GM21786 (cell line): Measurements from ENCODE around the gene TTC28.

Source experiments
- ATAC-seq: cut with Tn5 transposase; IDR thresholded peaks from one replicate; pipeline ENCODE4 v1.9.1; 2021; ENCODE audit not compliant: unreplicated experiment

TTC28 gene

DNA sequence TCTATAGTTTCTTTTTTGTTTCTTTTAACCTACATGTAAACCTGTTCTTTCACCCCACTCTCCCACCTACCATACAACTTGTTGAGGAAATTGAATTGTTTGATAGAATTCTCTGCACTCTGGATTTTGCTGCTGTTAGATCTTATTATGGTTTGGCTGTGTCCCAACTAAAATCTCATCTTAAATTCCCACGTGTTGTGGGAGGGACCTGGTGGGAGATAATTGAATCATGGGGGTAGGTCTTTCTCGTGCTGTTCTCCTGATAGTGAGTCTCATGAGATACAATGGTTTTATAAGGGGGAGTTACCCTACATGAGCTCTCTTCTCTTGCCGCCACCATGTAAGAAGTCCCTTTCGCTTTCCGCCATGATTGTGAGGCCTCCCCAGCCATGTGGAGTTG lies 745.6 kb downstream of the TTC28 start:
- ATAC-seq: no peak

DNA sequence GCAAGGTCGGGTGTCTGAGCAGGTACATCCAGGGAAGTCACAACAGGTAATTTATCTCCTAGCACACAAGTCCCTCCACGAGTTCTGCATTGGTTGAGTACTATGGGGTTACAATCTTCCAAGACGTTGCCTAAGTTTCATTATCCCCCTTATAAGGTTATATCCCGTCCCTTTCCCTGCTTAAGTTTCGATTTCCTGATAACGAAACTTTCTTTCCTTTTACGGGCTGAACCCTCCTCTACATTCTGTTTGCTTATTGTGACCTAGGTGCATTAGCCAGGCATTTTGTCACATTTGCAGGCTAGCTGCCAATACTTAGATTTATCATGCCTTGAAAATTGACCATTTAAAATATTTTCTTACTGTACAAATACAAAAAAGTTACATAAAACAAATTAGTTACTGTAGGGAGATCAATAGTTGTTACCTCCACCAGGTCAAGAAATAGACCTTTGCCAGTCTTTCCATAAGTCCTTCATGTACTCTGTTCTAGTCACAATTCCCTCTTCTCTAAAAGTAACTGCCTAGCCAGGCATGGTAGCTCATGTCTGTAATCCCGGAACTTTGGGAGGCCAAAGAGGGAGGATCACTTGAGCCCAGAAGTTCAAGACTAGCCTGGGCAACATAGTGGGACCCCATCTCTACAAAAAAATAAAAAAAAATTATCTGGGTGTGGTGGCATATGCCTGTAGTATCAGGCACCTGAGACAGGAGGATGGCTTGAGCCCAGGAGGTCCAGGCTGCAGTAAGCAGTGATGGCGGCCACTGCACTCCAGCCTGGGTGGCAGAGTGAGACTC lies 746.3 kb downstream of the TTC28 start:
- ATAC-seq: no peak

DNA sequence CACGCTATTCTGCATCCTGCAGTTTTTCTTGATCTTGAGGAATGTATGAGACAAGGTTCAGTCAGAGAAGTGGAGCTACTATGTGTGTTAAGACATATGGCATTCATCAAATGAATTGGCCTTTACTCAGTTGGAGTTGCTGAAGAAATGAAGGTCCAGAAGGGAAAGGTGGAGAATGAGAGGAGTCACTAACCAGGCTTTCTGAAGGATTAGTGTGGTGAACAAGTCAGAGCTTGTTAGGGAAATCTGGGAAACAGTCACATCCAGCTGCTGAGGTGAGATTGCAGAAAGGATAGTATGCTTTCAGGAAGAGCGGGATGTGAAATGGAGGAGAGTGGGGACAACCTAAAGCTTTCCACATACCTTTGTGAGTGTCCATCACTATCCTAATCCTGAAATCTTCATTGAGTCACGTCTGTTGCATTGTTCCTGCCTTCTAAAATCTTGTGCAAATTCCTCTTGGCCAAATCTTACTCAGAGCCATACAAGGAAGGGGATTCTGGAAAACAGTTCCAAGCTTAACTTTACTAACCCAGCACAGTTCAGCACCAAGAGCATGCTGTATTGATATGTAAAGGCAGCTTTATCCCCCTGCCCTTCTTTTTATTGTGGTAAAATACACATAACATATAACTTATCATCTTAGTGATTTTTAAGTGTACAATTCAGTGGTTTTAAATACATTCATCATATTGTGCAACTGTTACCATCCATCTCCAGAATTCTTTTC lies 749.1 kb downstream of the TTC28 start:
- ATAC-seq: no peak
